ENCODE measurements around the gene CHST11.

DNA sequence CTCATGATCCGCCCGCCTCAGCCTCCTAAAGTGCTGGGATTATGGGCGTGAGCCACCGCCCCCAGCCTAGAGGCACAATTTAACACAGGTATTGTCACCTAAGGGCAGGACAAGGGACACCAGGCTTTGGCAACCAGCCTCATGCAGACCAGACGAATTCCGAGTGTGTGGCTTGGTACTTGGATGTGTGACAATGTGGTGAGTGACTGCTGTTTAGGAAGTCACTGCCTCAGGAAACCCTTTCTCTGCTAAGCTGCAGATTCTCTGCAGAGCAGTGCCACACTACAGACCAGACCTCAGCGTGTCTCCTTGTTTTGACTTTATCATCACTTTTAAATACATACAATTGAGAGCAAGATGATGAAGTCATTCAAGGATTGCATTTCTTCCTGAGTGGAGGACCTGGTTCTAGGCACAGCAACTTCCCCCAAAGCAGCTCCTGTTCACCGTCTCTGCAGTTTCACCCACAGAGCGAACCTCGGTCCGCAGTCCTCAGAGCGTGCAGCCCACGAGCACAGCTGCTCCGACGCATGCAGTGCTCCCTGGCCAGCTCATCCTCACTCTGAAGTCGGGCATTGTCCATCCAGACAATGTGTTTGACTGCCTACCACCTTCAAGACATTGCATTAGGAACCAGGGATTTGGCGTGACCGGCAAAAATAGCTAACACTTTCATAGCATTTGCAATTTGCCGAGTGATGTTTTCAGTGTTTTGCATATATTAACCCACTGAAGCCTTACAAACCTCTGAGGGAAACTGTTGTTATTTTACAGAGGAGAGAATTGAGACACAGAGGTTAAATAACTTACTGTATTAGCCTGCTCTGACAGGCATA, 235.2 kb downstream of the CHST11 start:
- no peak for TF ChIP-seq POLR2A (IDR thresholded peaks at IDR 0.05)
- TF ChIP-seq, protein P1, sequence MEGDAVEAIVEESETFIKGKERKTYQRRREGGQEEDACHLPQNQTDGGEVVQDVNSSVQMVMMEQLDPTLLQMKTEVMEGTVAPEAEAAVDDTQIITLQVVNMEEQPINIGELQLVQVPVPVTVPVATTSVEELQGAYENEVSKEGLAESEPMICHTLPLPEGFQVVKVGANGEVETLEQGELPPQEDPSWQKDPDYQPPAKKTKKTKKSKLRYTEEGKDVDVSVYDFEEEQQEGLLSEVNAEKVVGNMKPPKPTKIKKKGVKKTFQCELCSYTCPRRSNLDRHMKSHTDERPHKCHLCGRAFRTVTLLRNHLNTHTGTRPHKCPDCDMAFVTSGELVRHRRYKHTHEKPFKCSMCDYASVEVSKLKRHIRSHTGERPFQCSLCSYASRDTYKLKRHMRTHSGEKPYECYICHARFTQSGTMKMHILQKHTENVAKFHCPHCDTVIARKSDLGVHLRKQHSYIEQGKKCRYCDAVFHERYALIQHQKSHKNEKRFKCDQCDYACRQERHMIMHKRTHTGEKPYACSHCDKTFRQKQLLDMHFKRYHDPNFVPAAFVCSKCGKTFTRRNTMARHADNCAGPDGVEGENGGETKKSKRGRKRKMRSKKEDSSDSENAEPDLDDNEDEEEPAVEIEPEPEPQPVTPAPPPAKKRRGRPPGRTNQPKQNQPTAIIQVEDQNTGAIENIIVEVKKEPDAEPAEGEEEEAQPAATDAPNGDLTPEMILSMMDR (IDR thresholded peaks at IDR 0.05), result no peak
